Activated CD8-positive, alpha-beta T cell treated with anti-CD3 and anti-CD28 coated beads for 36 hours (primary cell): Measurements from ENCODE around the gene RGS5. TPM values are rescaled to one million over a fixed set of nuclear protein-coding genes. Genes with fewer than 3 reads are reported as not detected.

Experiments
- ATAC-seq: fragments of 200-7000 bp; cut with Tn5 transposase; one replicate; pipeline ENCODE4 v1.10.0; 2021; ENCODE audit warnings: mild to moderate bottlenecking, moderate library complexity
- CTCF ChIA-PET: fragments of 350-600 bp; sonication (Branson Sonifier 250); formaldehyde crosslinking; loops from one replicate; lab custom pipeline; 2021; ENCODE audit warnings: antibody characterized with exemption; lab: Charles Lee
- POLR2A ChIA-PET: fragments of 350-600 bp; sonication (Branson Sonifier 250); formaldehyde crosslinking; loops from one replicate; lab custom pipeline; 2021; ENCODE audit warnings: antibody characterized with exemption; lab: Charles Lee
- DNase-seq: peaks from one replicate; pipeline ENCODE4 v3.0.0-alpha.2; 2020
- H3K27ac Mint-ChIP-seq: one replicate; pipeline ENCODE4 v1.8.0; 2021; ENCODE audit warnings: mild to moderate bottlenecking, mixed read lengths
- H3K27me3 Mint-ChIP-seq: one replicate; pipeline ENCODE4 v1.8.0; 2021; ENCODE audit warnings: mixed read lengths
- H3K36me3 Mint-ChIP-seq: one replicate; pipeline ENCODE4 v1.8.0; 2021; ENCODE audit warnings: low read depth, mixed read lengths
- H3K4me1 Mint-ChIP-seq: one replicate; pipeline ENCODE4 v1.8.0; 2021; ENCODE audit warnings: low read depth, mixed read lengths
- H3K4me3 Mint-ChIP-seq: one replicate; pipeline ENCODE4 v1.8.0; 2021; ENCODE audit warnings: mild to moderate bottlenecking, moderate library complexity, mixed read lengths
- H3K9me3 Mint-ChIP-seq: one replicate; pipeline ENCODE4 v1.8.0; 2021; ENCODE audit warnings: mixed read lengths
- CTCF ChIP-seq: fragments of 200-600 bp; IDR thresholded peaks from one replicate; pipeline ENCODE4 v1.8.0; 2022; ENCODE audit warnings: antibody characterized with exemption, mild to moderate bottlenecking
- intact Hi-C: fragments of 100-400 bp; cut with micrococcal nuclease; formaldehyde crosslinking; loops from one replicate; pipeline ENCODE4 v1.10.0; 2022
- total RNA-seq, 2 experiments: library from RNA; stranded (reverse); gene quantifications; one replicate each; pipeline ENCODE4 v1.2.3, GENCODE V29; 2021

RGS5 gene
- total RNA-seq, 2 experiments from 2014 or later, result 3.6 to 6.0 TPM

DNA sequence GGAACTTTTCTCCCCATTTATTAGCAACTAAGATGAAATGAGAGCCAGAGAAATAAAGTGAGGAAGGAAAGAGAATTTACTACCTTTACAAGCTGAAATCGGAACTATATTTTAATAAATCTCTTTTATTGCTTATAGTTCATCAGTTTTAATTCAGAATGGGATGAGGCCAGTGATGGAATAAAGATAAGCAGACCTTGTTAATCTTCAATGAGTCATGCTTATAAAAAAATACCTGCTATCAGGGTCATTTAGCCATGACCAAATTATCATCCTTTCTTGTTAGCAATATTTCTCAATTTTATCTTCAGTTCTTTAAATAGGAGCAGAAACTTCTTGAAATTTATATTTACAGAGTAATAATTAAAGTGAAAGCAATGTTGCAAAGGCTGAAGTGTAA is 107.5 kb downstream of the RGS5 start:
- H3K9me3 Mint-ChIP-seq, result no peaks in the 10 kb centered on the region
- TF ChIP-seq CTCF, result no peak
- intact Hi-C loops, result no loop called here
- no peak overlapping the region for H3K27ac Mint-ChIP-seq
- H3K4me1 Mint-ChIP-seq, result no peaks in the 10 kb centered on the region
- DNase-seq (no peak), ATAC-seq (no peak)
- ChIA-PET CTCF (no interaction called here), POLR2A (no interaction called here)
- H3K4me3 Mint-ChIP-seq, result no peak overlapping the region
- no peaks in the 10 kb centered on the region for H3K36me3 Mint-ChIP-seq
- peaks cover 3% of the 10 kb centered on the region for H3K27me3 Mint-ChIP-seq

DNA sequence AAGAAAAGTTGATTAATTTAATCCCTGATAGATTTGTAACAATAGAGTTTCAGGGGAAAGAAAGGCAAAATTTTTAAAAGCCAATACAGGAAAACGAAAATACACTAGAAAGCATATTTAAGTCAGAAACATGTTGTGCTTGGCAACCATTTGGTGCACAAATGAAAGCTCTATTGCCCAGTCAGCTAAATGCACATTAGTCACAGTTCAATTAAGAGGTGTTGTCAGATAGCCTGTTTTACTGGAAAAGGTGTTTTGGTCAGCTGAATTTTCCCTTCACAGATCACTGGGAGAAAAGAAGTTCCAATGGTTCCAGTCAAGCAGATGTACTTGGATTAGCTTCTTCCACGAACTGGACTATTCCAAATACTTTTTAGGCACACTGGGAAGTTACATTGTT is 108.1 kb downstream of the RGS5 start:
- peaks cover 2% of the 10 kb centered on the region for H3K27me3 Mint-ChIP-seq
- H3K36me3 Mint-ChIP-seq, result no peaks in the 10 kb centered on the region
- no peak overlapping the region for H3K27ac Mint-ChIP-seq
- ChIA-PET POLR2A (no interaction called here), CTCF (no interaction called here)
- intact Hi-C loops, result no loop called here
- H3K4me1 Mint-ChIP-seq, result no peaks in the 10 kb centered on the region
- ATAC-seq (no peak), DNase-seq (no peak)
- H3K9me3 Mint-ChIP-seq, result no peaks in the 10 kb centered on the region
- no peak overlapping the region for H3K4me3 Mint-ChIP-seq
- no peak for TF ChIP-seq CTCF

- TF ChIP-seq CTCF, result no peak
- DNase-seq (no peak), ATAC-seq (no peak)
- H3K4me1 Mint-ChIP-seq, result no peaks in the 10 kb centered on the region
- no peak overlapping the region for H3K4me3 Mint-ChIP-seq
- CTCF ChIA-PET, result no interaction called here
- H3K27me3 Mint-ChIP-seq, result peaks cover 2% of the 10 kb centered on the region
- H3K9me3 Mint-ChIP-seq, result no peaks in the 10 kb centered on the region
- intact Hi-C loops, result no loop called here
- no peaks in the 10 kb centered on the region for H3K36me3 Mint-ChIP-seq
- H3K27ac Mint-ChIP-seq, result no peak overlapping the region
- POLR2A ChIA-PET, result no interaction called here
Measured at GRCh38 chr1:163094182-163094581, 108.5 kb downstream of the RGS5 start.

DNA sequence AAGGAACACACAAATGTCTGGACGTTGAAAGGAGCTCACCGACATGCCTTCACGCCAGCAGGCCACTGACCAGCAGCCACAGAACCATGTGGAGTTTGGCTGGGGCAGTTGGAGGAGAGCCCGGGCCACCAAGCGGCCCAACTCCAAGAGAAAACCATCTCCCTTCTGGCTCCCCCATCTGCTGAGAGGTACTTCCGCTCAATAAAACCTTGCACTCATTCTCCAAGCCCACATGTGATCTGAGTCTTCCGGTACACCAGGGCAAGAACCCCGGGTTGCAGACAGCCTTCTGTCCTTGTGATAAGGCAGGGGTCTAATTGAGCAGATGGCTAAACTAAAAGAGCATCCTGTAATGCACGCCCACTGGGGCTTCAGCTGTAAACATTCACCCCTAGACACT is 109.1 kb downstream of the RGS5 start:
- DNase-seq, result no peak
- no peak for TF ChIP-seq CTCF
- Mint-ChIP-seq H3K9me3 (no peaks in the 10 kb centered on the region), H3K36me3 (no peaks in the 10 kb centered on the region), H3K27me3 (peaks cover 5% of the 10 kb centered on the region), H3K4me3 (no peak overlapping the region), H3K27ac (no peak overlapping the region), H3K4me1 (no peaks in the 10 kb centered on the region)
- intact Hi-C loops, result no loop called here
- CTCF ChIA-PET, result no interaction called here
- ATAC-seq, result no peak
- POLR2A ChIA-PET, result no interaction called here

- intact Hi-C loops, result no loop called here
- Mint-ChIP-seq H3K4me3 (no peak overlapping the region), H3K27ac (no peak overlapping the region), H3K9me3 (no peaks in the 10 kb centered on the region), H3K27me3 (peaks cover 5% of the 10 kb centered on the region), H3K4me1 (no peaks in the 10 kb centered on the region), H3K36me3 (no peaks in the 10 kb centered on the region)
- DNase-seq (no peak), ATAC-seq (no peak)
- ChIA-PET CTCF (no interaction called here), POLR2A (no interaction called here)
- TF ChIP-seq CTCF, result no peak
Measured at GRCh38 chr1:163093169-163093568, 109.5 kb downstream of the RGS5 start.

Other genes with a start within 250 kb of the RGS5 start
- gene RGS4, start 133.6 kb downstream of the RGS5 start, total RNA-seq, result not detected
- 10 to 100 TPM; 49.9 to 54.6 TPM for gene NUF2, start 119.0 kb upstream of the RGS5 start, total RNA-seq